CD4-positive, alpha-beta memory T cell (primary cell): ENCODE results near the gene TMED6. TPM values are rescaled to one million over a fixed set of nuclear protein-coding genes. Genes with fewer than 3 reads are reported as not detected.
A peak's percentile ranks its signal among the peaks of the same experiment; 100 is the strongest.

Experiments used
- CTCF ChIA-PET: fragments of 350-600 bp; sonication (Branson Sonifier 250); formaldehyde crosslinking; loops from one replicate; lab custom pipeline; 2021; ENCODE audit warnings: inconsistent platforms; ENCODE audit not compliant: partially characterized antibody; lab: Charles Lee
- POLR2A ChIA-PET: fragments of 350-600 bp; sonication (Branson Sonifier 250); formaldehyde crosslinking; loops from one replicate; lab custom pipeline; 2021; ENCODE audit not compliant: partially characterized antibody; lab: Charles Lee
- DNase-seq, 5 donors: peaks; one replicate each; pipeline versions ENCODE4 v3.0.0 to v3.0.0-alpha.2; 2020 to 2022; ENCODE audit warnings: mixed read lengths in 1 of 5
- H3K27ac ChIP-seq: one replicate; pipeline ENCODE4 v1.7.0; 2013; ENCODE audit warnings: low read depth, low read length
- H3K27me3 ChIP-seq: 2 replicates; pipeline ENCODE4 v1.7.0; 2013; ENCODE audit warnings: mild to moderate bottlenecking, low read length, moderate library complexity; ENCODE audit not compliant: insufficient read depth
- H3K36me3 ChIP-seq: 2 replicates; pipeline ENCODE4 v1.7.0; 2013; ENCODE audit warnings: mild to moderate bottlenecking, low read length, moderate library complexity; ENCODE audit not compliant: insufficient read depth
- H3K4me1 ChIP-seq: 2 replicates; pipeline ENCODE4 v1.7.0; 2013; ENCODE audit warnings: mild to moderate bottlenecking, low read length, moderate library complexity; ENCODE audit not compliant: insufficient read depth
- H3K4me3 ChIP-seq, 2 donors: one replicate each; pipeline ENCODE4 v1.7.0; 2013; ENCODE audit warnings: low read length in 2 of 2, mild to moderate bottlenecking in 1 of 2
- H3K9me3 ChIP-seq, 2 donors: one replicate each; pipeline ENCODE4 v1.7.0; 2013; ENCODE audit warnings: low read length in 2 of 2, control low read depth in 1 of 2; ENCODE audit not compliant: control insufficient read depth in 1 of 2
- H3K27ac Mint-ChIP-seq, 7 donors: one replicate each; pipeline ENCODE4 v1.8.0; 2020 to 2021; ENCODE audit warnings: mixed read lengths in 7 of 7, mild to moderate bottlenecking in 6 of 7, inconsistent platforms in 3 of 7, moderate library complexity in 3 of 7
- H3K27me3 Mint-ChIP-seq, 2 donors: one replicate each; pipeline ENCODE4 v1.8.0; 2020 to 2021; ENCODE audit warnings: mixed read lengths in 2 of 2
- H3K36me3 Mint-ChIP-seq, 2 donors: one replicate each; pipeline ENCODE4 v1.8.0; 2020 to 2021; ENCODE audit warnings: mixed read lengths in 2 of 2, inconsistent platforms in 1 of 2, mild to moderate bottlenecking in 1 of 2
- H3K4me1 Mint-ChIP-seq, 4 donors: one replicate each; pipeline ENCODE4 v1.8.0; 2020 to 2021; ENCODE audit warnings: mixed read lengths in 4 of 4, mild to moderate bottlenecking in 1 of 4
- H3K4me3 Mint-ChIP-seq, 8 donors: one replicate each; pipeline ENCODE4 v1.8.0; 2020 to 2021; ENCODE audit warnings: mixed read lengths in 8 of 8, mild to moderate bottlenecking in 7 of 8, moderate library complexity in 6 of 8, inconsistent platforms in 3 of 8
- H3K9me3 Mint-ChIP-seq, 8 donors: one replicate each; pipeline ENCODE4 v1.8.0; 2020 to 2021; ENCODE audit warnings: mixed read lengths in 8 of 8, mild to moderate bottlenecking in 5 of 8, inconsistent platforms in 3 of 8, moderate library complexity in 1 of 8
- intact Hi-C: fragments of 100-400 bp; cut with micrococcal nuclease; formaldehyde crosslinking; loops from one replicate; pipeline ENCODE4 v1.15.1; 2023
- polyA plus RNA-seq, 2 donors: library from polyadenylated mRNA; unstranded; fragments of 300-500 nt; fragmentation: Illumina TruSeq; gene quantifications; one replicate each; pipeline ENCODE4 v1.2.3, GENCODE V29; 2021
- total RNA-seq, 2 experiments: library from RNA; stranded (reverse); gene quantifications; one replicate each; pipeline ENCODE4 v1.2.3, GENCODE V29; 2021

TMED6 gene
- total and polyA plus RNA-seq, 4 experiments from 2014 or later: 0.30 to 5.4 (median 2.5) TPM; not detected in 1

- Histone ChIP-seq H3K4me3 (no peak overlapping the region), H3K27me3 (no peaks in the 10 kb centered on the region), H3K9me3 (no peaks in the 10 kb centered on the region), H3K27ac (no peak overlapping the region), H3K36me3 (peaks cover 15% of the 10 kb centered on the region), H3K4me1 (no peaks in the 10 kb centered on the region)
- CTCF ChIA-PET: no interaction called here
- POLR2A ChIA-PET: no interaction called here
- Mint-ChIP-seq H3K9me3 (no peaks in the 10 kb centered on the region), H3K4me1 (peaks cover 2 to 9% (median 5%) of the 10 kb centered on the region in 4 donors), H3K36me3 (peaks cover 6 to 33% of the 10 kb centered on the region in 2 donors), H3K4me3 (no peak overlapping the region), H3K27me3 (no peaks in the 10 kb centered on the region), H3K27ac (peak overlapping the region in 1 of 7 donors; percentile 2)
- intact Hi-C loops: no loop called here
- DNase-seq: no peak
Observed at GRCh38 chr16:69346683-69347082, 4.9 kb downstream of the TMED6 start.

DNA sequence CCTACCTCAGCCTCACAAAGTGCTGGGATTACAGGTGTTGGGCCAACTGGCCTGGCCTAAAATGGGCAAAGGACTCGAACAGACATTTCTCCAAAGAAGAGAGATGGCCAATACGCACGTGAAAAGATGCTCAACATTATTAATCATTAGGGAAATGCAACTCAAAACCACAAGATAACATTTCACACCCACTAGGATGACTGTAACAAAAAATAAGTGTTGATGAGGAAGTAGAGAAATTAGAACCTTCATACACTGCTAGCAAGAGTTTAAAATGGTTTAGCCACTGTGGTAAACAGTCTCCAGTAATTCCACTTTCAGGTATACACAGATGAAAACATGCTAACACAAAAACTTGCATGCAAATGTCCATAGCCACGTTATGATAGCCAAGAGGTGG, 5.7 kb downstream of the TMED6 start:
- peaks cover 13 to 35% of the 10 kb centered on the region in 2 donors for H3K36me3 Mint-ChIP-seq
- DNase-seq: no peak
- peak overlapping the region in 1 of 7 donors; percentile 56 for H3K27ac Mint-ChIP-seq
- H3K27me3 Mint-ChIP-seq: no peaks in the 10 kb centered on the region
- H3K4me1 Mint-ChIP-seq: peaks cover 7 to 17% (median 12%) of the 10 kb centered on the region in 4 donors
- H3K4me1 ChIP-seq: peaks cover 7% of the 10 kb centered on the region
- ChIA-PET CTCF (no interaction called here), POLR2A (no interaction called here)
- H3K9me3 Mint-ChIP-seq: no peaks in the 10 kb centered on the region
- intact Hi-C loops: no loop called here
- H3K27ac ChIP-seq: no peak overlapping the region
- no peaks in the 10 kb centered on the region for H3K27me3 ChIP-seq
- H3K36me3 ChIP-seq: peaks cover 23% of the 10 kb centered on the region
- no peak overlapping the region for H3K4me3 Mint-ChIP-seq
- no peaks in the 10 kb centered on the region for H3K9me3 ChIP-seq
- no peak overlapping the region for H3K4me3 ChIP-seq

DNA sequence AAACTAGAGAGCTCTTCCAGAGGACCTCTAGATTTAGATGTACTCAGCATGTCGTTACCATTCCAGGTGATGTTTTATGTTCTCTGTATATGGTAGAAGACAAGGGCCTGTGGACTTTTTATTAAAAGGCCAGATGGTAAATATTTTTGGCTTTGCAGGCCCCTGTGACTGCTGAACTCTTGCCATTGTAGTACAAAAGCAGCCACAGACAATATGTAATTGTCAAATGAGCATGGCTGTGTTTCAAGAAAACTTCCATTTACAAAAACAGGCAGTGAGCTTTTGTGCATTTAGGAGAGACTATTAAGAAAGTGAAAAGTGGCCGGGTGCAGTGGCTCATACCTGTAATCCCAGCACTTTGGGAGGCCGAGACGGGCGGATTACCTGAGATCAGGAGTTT, 7.4 kb downstream of the TMED6 start:
- no peak overlapping the region for H3K4me3 ChIP-seq
- Mint-ChIP-seq H3K4me3 (no peak overlapping the region), H3K27ac (no peak overlapping the region), H3K27me3 (no peaks in the 10 kb centered on the region), H3K9me3 (no peaks in the 10 kb centered on the region), H3K36me3 (peaks cover 16 to 40% of the 10 kb centered on the region in 2 donors), H3K4me1 (peaks cover 16 to 34% (median 27%) of the 10 kb centered on the region in 4 donors)
- no peak overlapping the region for H3K27ac ChIP-seq
- intact Hi-C loops: no loop called here
- H3K36me3 ChIP-seq: peaks cover 23% of the 10 kb centered on the region
- DNase-seq: no peak
- ChIA-PET POLR2A (no interaction called here), CTCF (no interaction called here)
- H3K27me3 ChIP-seq: no peaks in the 10 kb centered on the region
- peaks cover 16% of the 10 kb centered on the region for H3K4me1 ChIP-seq
- no peaks in the 10 kb centered on the region for H3K9me3 ChIP-seq

DNA sequence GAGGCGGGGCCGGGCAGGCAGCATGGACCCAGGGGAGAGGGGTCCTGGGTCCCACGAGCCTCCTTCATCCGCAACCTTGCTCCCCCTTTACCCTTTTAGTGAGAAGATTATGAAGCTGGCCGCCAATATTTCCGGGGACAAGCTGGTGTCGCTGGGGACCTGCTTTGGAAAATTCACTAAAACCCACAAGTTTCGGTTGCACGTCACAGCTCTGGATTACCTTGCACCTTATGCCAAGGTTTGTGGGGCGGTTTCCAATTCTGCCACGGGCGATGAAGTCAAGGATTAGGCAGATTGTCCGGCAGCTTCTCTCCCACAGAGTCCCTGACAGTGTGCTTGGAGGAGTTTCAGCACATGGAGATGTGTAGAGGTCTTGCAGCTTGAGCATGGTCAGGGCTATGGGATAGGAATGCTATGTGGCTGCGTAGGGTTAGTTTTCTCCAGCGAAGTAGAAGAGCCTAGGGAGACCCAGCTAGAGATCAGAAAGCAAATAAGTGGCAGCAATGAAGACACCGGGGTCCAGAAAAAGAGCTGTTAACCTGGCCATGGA, 11.4 kb downstream of the TMED6 start:
- peak overlapping the region; percentile 77 to 97 for H3K4me3 ChIP-seq
- H3K27ac ChIP-seq: peak overlapping the region; percentile 81
- no peaks in the 10 kb centered on the region for H3K27me3 ChIP-seq
- H3K36me3 ChIP-seq: peaks cover 23% of the 10 kb centered on the region
- Mint-ChIP-seq H3K4me1 (peaks cover 34 to 69% (median 48%) of the 10 kb centered on the region in 4 donors), H3K36me3 (peaks cover 23 to 46% of the 10 kb centered on the region in 2 donors), H3K9me3 (no peaks in the 10 kb centered on the region), H3K27ac (peak overlapping the region; percentile 96 to 100 (median 99)), H3K27me3 (no peaks in the 10 kb centered on the region), H3K4me3 (peak overlapping the region; percentile 96 to 100 (median 100))
- peaks cover 39% of the 10 kb centered on the region for H3K4me1 ChIP-seq
- intact Hi-C loops: no loop called here
- no peaks in the 10 kb centered on the region for H3K9me3 ChIP-seq
- ChIA-PET POLR2A (interaction anchor here (0.6 to 5.0 kb wide), 6 partner anchors 12 to 224 kb away, joined by 3 to 116 read pairs (median 6); partner anchors contain the start of genes CHTF8, PDF, TERF2 and UTP4), CTCF (interaction anchor here (0.8 to 2.2 kb wide), 6 partner anchors 11 to 41 kb away, joined by 3 to 9 read pairs (median 3); no protein-coding TSS in a partner anchor)
- peak in 1 of 5 donors; percentile 47 for DNase-seq

GRCh38 chr16:69339289-69340094, 12.1 kb downstream of the TMED6 start, which contains the start of the genes COG8 and NIP7:
COG8 (minus strand) TSS chr16:69339564; CDS start chr16:69339552, 12 bp downstream.
NIP7 (plus strand) TSS chr16:69339772; CDS start chr16:69339830, 58 bp downstream.
- H3K9me3 Mint-ChIP-seq: no peaks in the 10 kb centered on the region
- peak within 1 kb of the TSS; percentile 96 to 100 (median 100) for H3K4me3 Mint-ChIP-seq
- Histone ChIP-seq H3K27ac (peak within 1 kb of the TSS; percentile 81), H3K9me3 (no peaks in the 10 kb centered on the region), H3K36me3 (peaks cover 26% of the 10 kb centered on the region), H3K4me3 (peak within 1 kb of the TSS; percentile 77 to 97), H3K4me1 (peaks cover 39% of the 10 kb centered on the region), H3K27me3 (no peaks in the 10 kb centered on the region)
- H3K4me1 Mint-ChIP-seq: peaks cover 34 to 74% (median 51%) of the 10 kb centered on the region in 4 donors
- peaks cover 27 to 52% of the 10 kb centered on the region in 2 donors for H3K36me3 Mint-ChIP-seq
- DNase-seq: peak; percentile 90 to 94 (median 91)
- intact Hi-C loops: loop anchor here (1.0 to 10.0 kb wide), 6 partner anchors 9 to 226 kb away; partner anchors contain the start of genes CYB5B, NFAT5, PDF and VPS4A
- CTCF ChIA-PET: interaction anchor here (0.7 to 2.2 kb wide), 9 partner anchors 10 to 1019 kb away, joined by 3 to 9 read pairs (median 4); partner anchors contain the start of gene VPS4A
- H3K27me3 Mint-ChIP-seq: no peaks in the 10 kb centered on the region
- POLR2A ChIA-PET: interaction anchor here (0.7 to 5.0 kb wide), 12 partner anchors 11 to 226 kb away, joined by 3 to 116 read pairs (median 4); partner anchors contain the start of genes CHTF8, PDF, SNTB2 and TERF2
- H3K27ac Mint-ChIP-seq: peak within 1 kb of the TSS; percentile 96 to 100 (median 99)

DNA sequence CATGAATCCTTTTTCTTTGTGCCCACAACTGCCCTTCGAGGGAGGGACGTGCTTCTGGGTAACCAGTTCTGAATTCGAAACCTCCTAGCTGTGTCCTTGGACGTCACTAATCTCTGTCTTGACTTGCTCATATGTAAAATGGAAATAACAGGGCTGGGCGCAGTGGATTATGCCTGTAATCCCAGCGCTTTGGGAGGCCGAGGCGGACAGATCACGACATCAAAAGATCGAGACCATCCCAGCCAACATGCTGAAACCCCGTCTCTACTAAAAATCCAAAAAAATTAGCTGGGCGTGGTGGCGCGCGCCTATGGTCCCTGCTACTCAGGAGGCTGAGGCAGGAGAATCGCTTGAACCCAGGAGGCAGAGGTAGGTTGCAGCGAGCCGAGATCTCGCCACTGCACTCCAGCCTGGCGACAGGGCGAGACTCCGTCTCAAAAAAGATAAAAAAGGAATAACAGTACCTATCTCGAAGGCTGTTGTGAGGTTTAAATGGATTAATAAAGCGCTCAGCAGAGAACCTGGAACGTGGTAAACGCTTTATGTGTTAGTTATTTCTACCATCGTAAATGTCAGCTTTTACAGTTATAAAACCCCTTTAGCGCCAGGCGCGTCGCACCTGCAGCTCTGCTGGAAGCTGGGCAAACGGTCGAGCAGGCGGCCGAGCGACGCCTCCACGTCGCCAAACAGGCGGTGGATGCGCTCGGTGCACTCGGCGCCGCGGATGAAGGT, 12.9 kb downstream of the TMED6 start:
- H3K27ac Mint-ChIP-seq: peak overlapping the region; percentile 84 to 97 (median 93)
- Histone ChIP-seq H3K4me1 (peaks cover 39% of the 10 kb centered on the region), H3K4me3 (peak overlapping the region; percentile 77 to 97), H3K27me3 (no peaks in the 10 kb centered on the region), H3K9me3 (no peaks in the 10 kb centered on the region), H3K36me3 (peaks cover 34% of the 10 kb centered on the region), H3K27ac (peak overlapping the region; percentile 81)
- no peaks in the 10 kb centered on the region for H3K9me3 Mint-ChIP-seq
- H3K4me3 Mint-ChIP-seq: peak overlapping the region; percentile 96 to 100 (median 100)
- POLR2A ChIA-PET: interaction anchor here (0.6 to 5.0 kb wide), 10 partner anchors 10 to 226 kb away, joined by 3 to 116 read pairs (median 3); partner anchors contain the start of genes PDF, SNTB2 and VPS4A
- H3K27me3 Mint-ChIP-seq: no peaks in the 10 kb centered on the region
- no peak for DNase-seq
- CTCF ChIA-PET: interaction anchor here (0.7 to 2.2 kb wide), 5 partner anchors 10 to 1020 kb away, joined by 3 to 9 read pairs (median 4); partner anchors contain the start of gene VPS4A
- peaks cover 36 to 74% (median 55%) of the 10 kb centered on the region in 4 donors for H3K4me1 Mint-ChIP-seq
- H3K36me3 Mint-ChIP-seq: peaks cover 32 to 59% of the 10 kb centered on the region in 2 donors
- intact Hi-C loops: loop anchor here (1.0 to 10.0 kb wide), 6 partner anchors 8 to 227 kb away; partner anchors contain the start of genes CYB5B, NFAT5, PDF and VPS4A
